Measurements from ENCODE around the gene DNM1. TPM values are rescaled to one million over a fixed set of nuclear protein-coding genes. Genes with fewer than 3 reads are reported as not detected.
A peak's percentile ranks its signal among the peaks of the same experiment; 100 is the strongest.

DNM1 gene
- total RNA-seq, 2 donors from 2014 or later = 2.0 to 7.7 TPM

GRCh38 chr9:128216781-128217553, 13.8 kb downstream of the DNM1 start:
- no peak overlapping the region for H3K27ac ChIP-seq
- no peak overlapping the region for H3K4me3 ChIP-seq

GRCh38 chr9:128218172-128218517, 15.0 kb downstream of the DNM1 start:
- Histone ChIP-seq H3K4me1 (replicated peaks) (no peaks in the 10 kb centered on the region), H3K27me3 (replicated peaks; ENCODE audit: insufficient read depth) (no peaks in the 10 kb centered on the region), H3K9me3 (no peaks in the 10 kb centered on the region), H3K4me3 (peak overlapping the region; percentile 18 to 24), H3K27ac (no peak overlapping the region), H3K36me3 (no peaks in the 10 kb centered on the region)
- TF ChIP-seq POLR2A (IDR thresholded peaks at IDR 0.05) = no peak
- TF ChIP-seq, protein P1, sequence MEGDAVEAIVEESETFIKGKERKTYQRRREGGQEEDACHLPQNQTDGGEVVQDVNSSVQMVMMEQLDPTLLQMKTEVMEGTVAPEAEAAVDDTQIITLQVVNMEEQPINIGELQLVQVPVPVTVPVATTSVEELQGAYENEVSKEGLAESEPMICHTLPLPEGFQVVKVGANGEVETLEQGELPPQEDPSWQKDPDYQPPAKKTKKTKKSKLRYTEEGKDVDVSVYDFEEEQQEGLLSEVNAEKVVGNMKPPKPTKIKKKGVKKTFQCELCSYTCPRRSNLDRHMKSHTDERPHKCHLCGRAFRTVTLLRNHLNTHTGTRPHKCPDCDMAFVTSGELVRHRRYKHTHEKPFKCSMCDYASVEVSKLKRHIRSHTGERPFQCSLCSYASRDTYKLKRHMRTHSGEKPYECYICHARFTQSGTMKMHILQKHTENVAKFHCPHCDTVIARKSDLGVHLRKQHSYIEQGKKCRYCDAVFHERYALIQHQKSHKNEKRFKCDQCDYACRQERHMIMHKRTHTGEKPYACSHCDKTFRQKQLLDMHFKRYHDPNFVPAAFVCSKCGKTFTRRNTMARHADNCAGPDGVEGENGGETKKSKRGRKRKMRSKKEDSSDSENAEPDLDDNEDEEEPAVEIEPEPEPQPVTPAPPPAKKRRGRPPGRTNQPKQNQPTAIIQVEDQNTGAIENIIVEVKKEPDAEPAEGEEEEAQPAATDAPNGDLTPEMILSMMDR (IDR thresholded peaks at IDR 0.05) = no peak
- no peak for TF ChIP-seq POLR2AphosphoS5 (IDR thresholded peaks at IDR 0.05)
- intact Hi-C loops (cut with DNase I) = no loop called here
- WGBS = 53% methylated on average over 11 of the region's 11 CpGs
- no peak for DNase-seq (ENCODE audit: low spot score)

More at GRCh38 chr9:128216781-128217553, 13.8 kb downstream of the DNM1 start:
- intact Hi-C loops (cut with DNase I) = no loop called here
- Histone ChIP-seq H3K36me3 (no peaks in the 10 kb centered on the region), H3K4me1 (replicated peaks) (no peaks in the 10 kb centered on the region), H3K27me3 (replicated peaks; ENCODE audit: insufficient read depth) (no peaks in the 10 kb centered on the region), H3K9me3 (no peaks in the 10 kb centered on the region)
- TF ChIP-seq, protein P1 (IDR thresholded peaks at IDR 0.05) = no peak
- TF ChIP-seq POLR2A (IDR thresholded peaks at IDR 0.05) (no peak), POLR2AphosphoS5 (IDR thresholded peaks at IDR 0.05) (no peak)
- no peak for DNase-seq (ENCODE audit: low spot score)
- 81% methylated on average over 16 of the region's 16 CpGs for WGBS

DNA sequence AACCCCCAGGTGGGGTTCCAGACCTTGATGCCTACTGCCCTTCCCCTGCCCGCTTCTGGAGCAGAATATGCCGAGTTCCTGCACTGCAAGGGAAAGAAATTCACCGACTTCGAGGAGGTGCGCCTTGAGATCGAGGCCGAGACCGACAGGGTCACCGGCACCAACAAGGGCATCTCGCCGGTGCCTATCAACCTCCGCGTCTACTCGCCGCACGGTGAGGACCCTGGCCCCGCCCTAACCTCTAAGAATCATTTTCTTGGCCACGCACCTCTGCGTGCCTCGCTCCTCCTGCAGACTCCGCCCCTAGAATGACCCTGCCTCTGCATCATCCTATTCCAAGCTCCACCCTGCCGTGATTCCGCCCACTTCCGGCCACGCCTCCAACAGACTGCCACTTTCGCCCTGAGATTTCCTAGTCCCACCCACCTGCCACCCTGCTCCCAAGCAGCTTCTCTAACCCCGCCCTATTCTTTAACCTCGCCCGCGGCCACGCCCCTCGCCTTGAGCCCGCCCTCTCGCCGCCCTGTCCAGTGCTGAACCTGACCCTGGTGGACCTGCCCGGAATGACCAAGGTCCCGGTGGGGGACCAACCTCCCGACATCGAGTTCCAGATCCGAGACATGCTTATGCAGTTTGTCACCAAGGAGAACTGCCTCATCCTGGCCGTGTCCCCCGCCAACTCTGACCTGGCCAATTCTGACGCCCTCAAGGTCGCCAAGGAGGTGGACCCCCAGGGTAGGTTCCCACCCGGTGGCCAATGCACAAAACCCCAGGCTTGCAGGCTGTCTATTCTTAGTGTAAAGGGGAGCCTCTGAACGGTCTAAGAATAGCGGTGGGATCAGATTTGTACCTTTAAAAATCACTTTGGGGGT, 15.6 kb downstream of the DNM1 start:
- Histone ChIP-seq H3K4me3 (peak overlapping the region; percentile 18 to 24), H3K9me3 (no peaks in the 10 kb centered on the region), H3K27ac (peak overlapping the region in 1 of 2 donors; percentile 20), H3K4me1 (replicated peaks) (no peaks in the 10 kb centered on the region), H3K27me3 (replicated peaks; ENCODE audit: insufficient read depth) (no peaks in the 10 kb centered on the region), H3K36me3 (no peaks in the 10 kb centered on the region)
- TF ChIP-seq, protein P1 (IDR thresholded peaks at IDR 0.05) = peak in 1 of 4 experiments; percentile 14
- TF ChIP-seq POLR2A (IDR thresholded peaks at IDR 0.05) = no peak
- peak; percentile 88 for TF ChIP-seq POLR2AphosphoS5 (IDR thresholded peaks at IDR 0.05)
- peak; percentile 93 for DNase-seq (ENCODE audit: low spot score)
- intact Hi-C loops (cut with DNase I) = no loop called here
- WGBS = 31% methylated on average over 47 of the region's 47 CpGs

DNA sequence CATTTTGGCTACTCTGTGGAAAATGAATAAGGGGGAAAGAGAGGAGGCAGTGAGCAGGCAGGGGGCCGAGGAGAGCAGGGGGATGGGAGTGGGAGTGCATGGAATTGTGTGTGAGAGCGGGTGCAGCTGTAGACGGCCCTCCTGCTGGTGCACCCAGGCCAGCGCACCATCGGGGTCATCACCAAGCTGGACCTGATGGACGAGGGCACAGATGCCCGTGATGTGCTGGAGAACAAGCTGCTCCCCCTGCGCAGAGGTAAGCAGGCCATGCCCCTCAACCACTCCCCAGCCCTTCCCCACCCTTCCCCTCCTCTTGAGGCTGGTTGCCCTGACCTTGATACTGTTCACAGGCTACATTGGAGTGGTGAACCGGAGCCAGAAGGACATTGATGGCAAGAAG, 16.7 kb downstream of the DNM1 start:
- H3K4me3 ChIP-seq = no peak overlapping the region
- TF ChIP-seq POLR2A (IDR thresholded peaks at IDR 0.05) (no peak), POLR2AphosphoS5 (IDR thresholded peaks at IDR 0.05) (no peak)
- TF ChIP-seq, protein P1 (IDR thresholded peaks at IDR 0.05) = no peak
- WGBS = 74% methylated on average over 9 of the region's 9 CpGs
- no peaks in the 10 kb centered on the region for H3K4me1 ChIP-seq (replicated peaks)
- DNase-seq (ENCODE audit: low spot score) = no peak
- intact Hi-C loops (cut with DNase I) = no loop called here
- no peaks in the 10 kb centered on the region for H3K27me3 ChIP-seq (replicated peaks; ENCODE audit: insufficient read depth)
- no peaks in the 10 kb centered on the region for H3K36me3 ChIP-seq
- no peaks in the 10 kb centered on the region for H3K9me3 ChIP-seq
- H3K27ac ChIP-seq = no peak overlapping the region

All from prostate gland (tissue), 2 donors.